Measurements from ENCODE around the gene CDH1.
A peak's percentile ranks its signal among the peaks of the same experiment; 100 is the strongest.
"Not testable (repeated sequence)": the region's sequence is repeated elsewhere in the genome, so short reads cannot be mapped to it uniquely, and the experiment has no call there.

Gene CDH1

DNA sequence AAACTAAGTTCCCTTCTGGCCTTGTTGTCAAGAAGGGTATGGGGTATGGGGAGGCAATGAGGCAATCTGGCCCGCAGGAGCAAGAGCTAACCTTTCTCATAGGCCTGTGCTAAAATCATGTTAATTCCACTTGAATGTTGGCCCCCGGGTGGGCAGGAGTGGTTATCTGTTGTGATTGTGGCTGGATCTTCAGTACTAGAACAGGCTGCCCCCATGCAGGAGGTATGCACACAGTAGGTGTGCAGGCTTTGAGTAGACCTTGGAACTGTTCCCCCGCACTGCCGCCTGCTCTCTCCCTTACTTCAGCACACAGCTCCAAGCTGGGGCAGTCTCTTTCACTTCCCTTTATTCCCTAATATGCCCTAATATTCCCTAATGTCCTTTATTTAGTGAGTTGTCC is 53.9 kb downstream of the CDH1 start:
- no peak for DNase-seq (ENCODE audit: low spot score)

DNA sequence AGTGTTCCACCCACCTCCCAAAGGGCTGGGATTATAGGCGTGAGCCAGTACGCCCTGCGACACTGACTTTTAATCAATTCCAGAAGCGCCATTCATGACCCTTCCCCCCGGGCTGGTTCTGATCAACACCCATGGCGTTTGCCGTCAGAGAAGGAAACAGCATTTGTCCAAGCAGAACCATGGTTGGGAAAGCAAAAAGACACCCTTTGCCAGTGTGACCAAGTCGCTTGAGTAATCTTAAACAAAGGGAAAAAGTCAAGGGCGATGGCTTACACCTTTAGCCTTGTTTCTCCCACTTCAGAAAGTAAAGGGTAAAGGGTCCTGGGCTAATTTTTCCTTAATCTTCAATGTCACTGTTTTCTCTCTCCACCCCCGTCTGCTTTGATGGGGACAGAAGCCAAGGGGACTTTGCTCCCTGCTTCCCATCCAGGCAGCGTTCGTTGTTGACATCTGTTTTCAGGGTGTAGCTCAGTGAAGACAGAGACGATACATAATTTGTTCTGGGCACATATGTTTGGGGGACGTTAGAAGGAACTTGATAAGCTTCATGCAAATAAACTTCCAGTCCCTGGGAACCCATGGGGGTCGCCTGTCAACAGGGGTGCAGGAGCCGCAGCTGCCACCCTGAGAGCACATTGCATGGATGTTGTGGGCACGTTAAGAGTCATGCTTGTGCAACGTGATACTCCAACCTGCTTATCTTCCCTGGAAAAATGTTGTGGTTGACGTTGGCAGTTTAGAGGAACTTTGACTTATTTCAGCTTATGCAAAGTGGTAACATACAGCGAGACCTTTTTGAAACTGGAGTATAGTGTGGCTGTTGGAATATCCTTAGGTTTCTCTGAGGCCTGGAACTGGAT is 55.6 kb downstream of the CDH1 start:
- no peak for DNase-seq (ENCODE audit: low spot score)

DNA sequence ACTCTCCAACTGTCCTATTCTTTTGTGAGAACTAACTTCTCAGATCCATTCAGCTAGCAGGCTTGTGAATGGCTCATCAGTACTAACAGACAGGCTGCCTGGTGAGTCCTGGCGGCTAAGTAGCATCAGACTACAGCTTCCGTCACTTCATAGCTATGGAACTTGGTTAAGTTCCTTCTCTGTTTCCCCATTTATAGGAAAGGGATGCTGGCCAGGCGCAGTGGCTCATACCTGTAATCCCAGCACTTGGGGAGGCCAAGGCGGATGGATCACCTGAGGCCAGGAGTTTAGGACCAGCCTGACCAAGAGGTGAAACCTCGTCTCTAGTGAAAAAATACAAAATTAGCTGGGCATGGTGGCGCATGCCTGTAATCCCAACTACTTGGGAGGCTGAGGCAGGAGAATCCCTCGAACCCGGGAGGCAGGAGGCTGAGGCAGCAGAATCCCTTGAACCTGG is 56.3 kb downstream of the CDH1 start:
- DNase-seq (ENCODE audit: low spot score): no peak

DNA sequence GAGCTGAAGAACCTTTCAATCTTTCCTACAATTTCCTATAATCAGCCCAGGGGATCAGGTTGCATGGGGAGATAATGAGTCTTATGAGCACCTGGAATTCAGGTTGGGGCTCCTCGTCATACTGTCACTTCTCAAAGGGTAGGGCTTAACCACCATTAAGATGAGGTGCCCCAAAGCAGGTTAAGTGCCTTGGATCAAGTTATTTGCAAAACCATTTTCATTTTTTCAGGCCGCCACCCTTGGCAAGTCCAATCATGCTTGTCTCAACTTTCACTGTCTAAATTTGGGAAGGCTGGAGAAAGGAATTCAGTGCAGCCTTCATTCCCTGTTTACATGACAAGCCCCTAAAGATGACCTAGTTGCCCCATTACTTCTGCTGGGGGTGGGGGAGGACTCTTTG is 61.3 kb downstream of the CDH1 start:
- DNase-seq (ENCODE audit: low spot score): no peak

DNA sequence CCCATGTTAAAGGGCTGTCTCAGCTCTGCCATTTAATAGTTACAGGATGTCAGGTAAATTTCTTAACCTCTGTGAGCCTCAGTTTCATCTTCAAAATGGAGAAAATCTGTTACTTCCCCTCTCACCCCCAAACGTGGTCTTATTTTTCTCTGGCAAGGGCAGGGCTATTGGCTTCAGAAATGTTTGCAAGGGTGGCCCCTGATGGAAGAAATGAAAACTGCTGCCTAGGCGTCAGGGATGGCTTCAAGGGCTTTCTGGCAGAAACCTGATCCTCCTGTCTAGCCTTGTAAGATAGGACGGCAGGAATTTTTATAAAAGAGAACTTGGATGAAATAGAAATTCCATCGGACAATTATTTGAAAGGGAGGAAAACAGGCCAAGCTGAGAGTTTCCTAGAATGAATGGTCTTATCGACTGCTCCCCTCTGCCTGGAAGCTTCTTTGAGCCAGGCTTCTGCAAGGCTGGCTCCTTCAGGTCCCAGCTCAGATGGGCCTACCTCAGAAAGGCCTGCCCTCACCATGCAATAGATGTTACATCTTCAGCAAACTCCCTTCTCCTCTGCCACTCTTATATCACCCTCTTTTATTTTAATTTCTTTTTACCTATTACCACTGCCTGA is 63.3 kb downstream of the CDH1 start:
- DNase-seq (ENCODE audit: low spot score): peak; percentile 39

- no peak for DNase-seq (ENCODE audit: low spot score)
Observed at GRCh38 chr16:68802190-68802589, 65.1 kb downstream of the CDH1 start.

GRCh38 chr16:68806422-68806821 is 69.3 kb downstream of the CDH1 start:
- DNase-seq (ENCODE audit: low spot score): no peak

GRCh38 chr16:68806981-68807380 is 69.9 kb downstream of the CDH1 start:
- DNase-seq (ENCODE audit: low spot score): no peak

DNA sequence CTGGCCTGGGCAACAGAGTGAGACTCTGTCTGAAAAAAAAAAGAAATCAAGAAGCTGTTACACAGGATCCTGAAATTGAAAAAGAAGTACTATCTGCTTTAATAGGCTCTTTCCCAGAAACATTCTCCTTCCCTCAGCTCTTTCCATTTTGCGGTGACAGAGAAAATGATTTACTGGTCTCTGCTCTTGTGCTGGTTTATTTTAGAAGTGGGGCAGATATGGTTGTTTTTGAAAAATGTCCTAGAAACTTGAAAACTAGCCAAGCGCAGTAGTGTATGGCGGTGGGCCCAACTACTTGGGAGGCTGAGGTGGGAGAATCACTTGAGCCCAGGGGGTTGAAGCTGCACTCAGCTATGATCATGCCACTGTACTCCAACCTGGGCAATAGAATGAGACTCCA is 77.4 kb downstream of the CDH1 start:
- no peak for DNase-seq (ENCODE audit: low spot score)

DNA sequence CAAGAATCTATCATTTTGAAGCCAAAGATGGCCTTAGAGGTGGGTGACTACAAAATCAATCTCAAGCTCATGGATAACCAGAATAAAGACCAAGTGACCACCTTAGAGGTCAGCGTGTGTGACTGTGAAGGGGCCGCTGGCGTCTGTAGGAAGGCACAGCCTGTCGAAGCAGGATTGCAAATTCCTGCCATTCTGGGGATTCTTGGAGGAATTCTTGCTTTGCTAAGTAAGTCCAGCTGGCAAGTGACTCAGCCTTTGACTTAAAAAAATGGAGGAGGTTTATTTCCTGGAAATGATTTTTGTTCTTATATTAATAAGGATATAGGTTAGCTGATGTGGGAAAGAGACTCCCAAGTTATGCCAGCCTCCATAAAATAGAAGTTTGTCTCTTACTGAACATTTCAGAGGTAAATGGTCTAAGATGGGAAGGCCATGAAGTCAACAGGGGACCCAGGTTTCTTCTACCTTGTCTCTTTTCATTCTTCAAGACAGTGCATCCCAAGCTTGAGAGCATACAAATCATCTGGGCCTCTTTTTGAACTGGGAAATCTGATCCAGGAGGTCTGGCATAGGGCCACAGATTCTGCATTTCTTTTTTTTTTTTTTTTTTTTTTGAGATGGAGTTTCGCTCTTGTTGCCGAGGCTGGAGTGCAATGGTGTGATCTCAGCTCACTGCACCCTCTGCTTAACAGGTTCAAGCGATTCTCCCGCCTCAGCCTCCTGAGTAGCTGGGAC is 86.5 kb downstream of the CDH1 start:
- no peak for DNase-seq (ENCODE audit: low spot score)

GRCh38 chr16:68825427-68825826 is 88.3 kb downstream of the CDH1 start:
- DNase-seq (ENCODE audit: low spot score): no peak

- DNase-seq (ENCODE audit: low spot score): no peak
Observed at GRCh38 chr16:68826652-68827051, 89.6 kb downstream of the CDH1 start.

- DNase-seq (ENCODE audit: low spot score): no peak
Observed at GRCh38 chr16:68833251-68833650, 96.2 kb downstream of the CDH1 start.

DNA sequence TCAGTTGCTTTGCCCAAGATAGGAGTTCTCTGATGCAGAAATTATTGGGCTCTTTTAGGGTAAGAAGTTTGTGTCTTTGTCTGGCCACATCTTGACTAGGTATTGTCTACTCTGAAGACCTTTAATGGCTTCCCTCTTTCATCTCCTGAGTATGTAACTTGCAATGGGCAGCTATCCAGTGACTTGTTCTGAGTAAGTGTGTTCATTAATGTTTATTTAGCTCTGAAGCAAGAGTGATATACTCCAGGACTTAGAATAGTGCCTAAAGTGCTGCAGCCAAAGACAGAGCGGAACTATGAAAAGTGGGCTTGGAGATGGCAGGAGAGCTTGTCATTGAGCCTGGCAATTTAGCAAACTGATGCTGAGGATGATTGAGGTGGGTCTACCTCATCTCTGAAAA is 97.5 kb downstream of the CDH1 start:
- no peak for DNase-seq (ENCODE audit: low spot score)

DNA sequence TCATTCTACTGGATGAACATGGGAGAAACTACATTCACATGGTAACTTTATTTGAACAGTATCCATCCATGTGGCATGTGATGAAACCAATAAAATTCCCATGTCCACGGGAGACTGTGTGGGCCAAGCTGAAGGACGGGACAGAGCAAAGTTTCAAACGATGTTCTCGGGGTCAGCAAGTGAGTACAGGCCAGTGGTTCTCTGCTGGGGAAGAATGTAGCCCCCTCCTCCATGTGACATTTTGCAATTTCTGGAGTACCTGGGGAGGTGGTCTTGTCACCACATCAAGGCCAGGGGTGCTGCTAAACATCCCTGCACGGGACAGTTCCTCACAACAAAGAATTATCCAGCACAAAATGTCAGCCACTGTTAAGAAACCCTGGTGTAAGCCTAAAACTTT is 98.9 kb downstream of the CDH1 start:
- DNase-seq (ENCODE audit: low spot score): no peak

DNA sequence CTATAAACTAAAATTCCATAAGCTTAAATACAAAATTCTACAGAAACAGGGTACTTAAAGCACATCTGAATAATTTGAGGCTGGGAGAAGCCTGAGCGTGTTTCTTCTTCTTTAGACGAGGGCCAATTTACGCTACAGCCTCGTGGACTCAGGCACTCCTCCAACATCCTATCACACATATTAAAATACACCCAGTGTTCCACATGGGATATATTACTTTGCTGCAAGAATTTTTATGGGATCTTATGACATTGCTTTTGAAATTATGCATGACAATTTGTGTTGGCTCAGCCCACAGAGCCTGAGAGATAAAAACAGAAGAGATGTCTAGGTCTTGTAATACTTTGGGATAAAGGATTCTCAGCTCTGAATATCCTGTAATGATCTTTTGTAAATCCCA is 102.7 kb downstream of the CDH1 start:
- DNase-seq (ENCODE audit: low spot score): no peak

GRCh38 chr16:68842964-68843481 is 105.9 kb downstream of the CDH1 start:
- DNase-seq (ENCODE audit: low spot score): not testable (repeated sequence)

GRCh38 chr16:68843482-68844210 is 106.6 kb downstream of the CDH1 start, which contains the start of gene TANGO6:
TSS of gene TANGO6 (plus strand) at chr16:68843531. CDS start at chr16:68843618, 87 bp downstream.
- peak; percentile 92 for DNase-seq (ENCODE audit: low spot score)

DNA sequence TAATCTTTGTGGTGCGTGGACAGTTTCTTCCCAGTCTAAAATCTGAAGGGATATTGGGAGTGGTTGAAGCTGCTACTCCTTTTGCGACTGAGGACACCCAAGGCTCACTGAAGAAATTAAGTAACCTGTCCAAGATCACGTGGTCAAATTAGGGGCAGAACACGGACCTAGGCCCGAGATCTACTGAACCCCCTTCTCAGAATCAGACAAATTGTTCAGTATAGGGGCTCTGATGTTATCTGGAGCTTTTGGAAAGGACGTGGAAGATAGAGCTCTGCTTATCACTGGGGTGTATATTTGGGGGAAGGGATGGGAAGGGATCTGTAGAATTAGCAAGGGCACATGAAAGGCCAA is 107.1 kb downstream of the CDH1 start:
- no peak for DNase-seq (ENCODE audit: low spot score)

DNA sequence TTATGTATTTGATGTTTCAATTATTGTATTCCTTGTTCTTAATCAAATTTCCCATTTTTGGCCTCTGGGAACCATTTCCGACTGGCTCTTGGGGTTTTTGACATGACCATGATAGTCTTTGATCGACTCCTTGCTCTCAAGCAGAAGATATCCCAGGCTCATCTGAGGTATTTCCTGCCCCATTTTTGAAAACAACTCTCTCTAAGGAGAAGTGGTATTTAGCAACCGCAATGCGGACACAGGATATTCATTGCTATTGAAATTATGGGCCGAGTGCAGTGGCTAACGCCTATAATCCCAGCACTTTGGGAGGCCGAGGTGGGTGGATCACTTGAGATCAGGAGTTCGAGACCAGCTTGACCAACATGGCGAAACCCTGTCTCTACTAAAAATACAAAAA is 111.7 kb downstream of the CDH1 start:
- no peak for DNase-seq (ENCODE audit: low spot score)

DNA sequence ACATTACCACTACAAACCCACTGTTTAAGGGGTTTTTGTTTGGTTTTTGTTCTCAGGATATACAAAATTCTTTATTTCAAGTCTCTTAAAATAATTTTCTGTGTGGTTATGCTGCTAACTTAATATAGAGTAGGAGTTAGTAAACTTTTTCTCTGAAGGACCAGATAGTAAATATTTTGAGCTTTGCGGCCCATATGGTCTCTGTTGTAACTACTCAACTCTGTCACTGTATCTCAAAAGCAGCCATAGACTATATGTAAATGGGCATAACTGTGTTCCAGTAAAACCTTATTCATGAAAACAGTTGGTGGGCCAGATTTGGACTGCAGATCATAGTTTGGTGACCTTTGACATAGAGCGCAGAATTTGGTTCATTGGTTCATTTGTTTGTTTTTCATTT is 113.4 kb downstream of the CDH1 start:
- no peak for DNase-seq (ENCODE audit: low spot score)

- DNase-seq (ENCODE audit: low spot score): no peak
Observed at GRCh38 chr16:68851601-68852000, 114.5 kb downstream of the CDH1 start.
